A549 (cell line): ENCODE data around the gene GALNT18. TPM values are rescaled to one million over a fixed set of nuclear protein-coding genes. Genes with fewer than 3 reads are reported as not detected.

Experiments used
- ATAC-seq, 2 experiments: fragments of 200-7000 bp in 1 of 2; fragments of >200 bp in 1 of 2; cut with Nextera tagmentation in 1 of 2; cut with Tn5 transposase in 1 of 2; 3 replicates each; pipeline versions ENCODE4 v1.8.0 to v1.9.1; 2018 to 2020; ENCODE audit warnings: mild to moderate bottlenecking in 1 of 2, moderate library complexity in 1 of 2
- CTCF ChIA-PET: fragments of 300-600 bp; sonication (Branson Sonifier 250); formaldehyde crosslinking; extraction: SDS; loops from one replicate; lab custom pipeline; 2021; ENCODE audit warnings: antibody characterized with exemption, inconsistent platforms; lab: Yijun Ruan, JAX
- POLR2A ChIA-PET: fragments of 350-600 bp; formaldehyde crosslinking; extraction: SDS; loops from one replicate; lab custom pipeline; 2021; ENCODE audit warnings: antibody characterized with exemption, inconsistent platforms; lab: Yijun Ruan, JAX
- DNase-seq, 2 experiments: peaks; one replicate each; pipeline versions ENCODE4 v3.0.0 to v3.0.0-alpha.2; 2011 to 2016; ENCODE audit warnings: low read depth in 1 of 2, low spot score in 1 of 2
- FAIRE-seq: peaks from 2 replicates; lab custom pipeline; 2011; peaks lifted over from hg19 to GRCh38; lab: Jason Lieb, UNC
- H3K27ac ChIP-seq, 2 experiments: fragments of >200 bp; sonication (Bioruptor Twin); formaldehyde crosslinking; 3 replicates each; pipeline ENCODE4 v1.5.1; 2016 to 2017
- H3K4me1 ChIP-seq: fragments of >200 bp; sonication (Bioruptor Twin); formaldehyde crosslinking; 3 replicates; pipeline ENCODE4 v1.6.1; 2016
- H3K4me2 ChIP-seq: fragments of >200 bp; sonication (Bioruptor Twin); formaldehyde crosslinking; 3 replicates; pipeline ENCODE4 v1.6.1; 2016
- H3K4me3 ChIP-seq: fragments of >200 bp; sonication (Bioruptor Twin); formaldehyde crosslinking; 3 replicates; pipeline ENCODE4 v1.5.1; 2016
- H3K9me3 ChIP-seq: fragments of >200 bp; sonication (Bioruptor Twin); formaldehyde crosslinking; 3 replicates; pipeline ENCODE4 v1.6.1; 2016
- CBX8 ChIP-seq: fragments of 200-600 bp; sonication (generic); IDR thresholded peaks from 2 replicates; pipeline ENCODE4 v1.6.1; 2016
- CEBPB ChIP-seq, 2 experiments: fragments of >200 bp in 1 of 2; sonication (Bioruptor Twin) in 1 of 2; formaldehyde crosslinking in 1 of 2; IDR thresholded peaks; 2 replicates each; pipeline ENCODE4 v1.6.1; 2012 to 2016
- CHD2 ChIP-seq: fragments of 150-350 bp; IDR thresholded peaks from 2 replicates; pipeline ENCODE4 v1.6.1; 2014; ENCODE audit warnings: low read length; ENCODE audit not compliant: partially characterized antibody
- CHD4 ChIP-seq: fragments of 200-600 bp; sonication (generic); IDR thresholded peaks from 2 replicates; pipeline ENCODE4 v1.6.1; 2016; ENCODE audit warnings: antibody characterized with exemption, mild to moderate bottlenecking, borderline replicate concordance
- E2F6 ChIP-seq: IDR thresholded peaks from 2 replicates; pipeline ENCODE4 v1.6.1; 2012; ENCODE audit warnings: low read depth, borderline replicate concordance
- FOXS1 ChIP-seq: fragments of 250-450 bp; sonication (Bioruptor Pico); IDR thresholded peaks from 2 replicates; pipeline ENCODE4 v1.5.0; 2020; ENCODE audit warnings: mild to moderate bottlenecking, moderate library complexity
- HDAC2 ChIP-seq: fragments of 200-600 bp; sonication (generic); IDR thresholded peaks from 2 replicates; pipeline ENCODE4 v1.6.1; 2016
- HES2 ChIP-seq: fragments of >200 bp; sonication (Bioruptor Twin); formaldehyde crosslinking; IDR thresholded peaks from 2 replicates; pipeline ENCODE4 v1.6.1; 2016
- HEYL ChIP-seq: fragments of 250-450 bp; sonication (Bioruptor Pico); IDR thresholded peaks from 2 replicates; pipeline ENCODE4 v1.8.0; 2021; ENCODE audit warnings: mild to moderate bottlenecking, moderate library complexity
- HOXB13 ChIP-seq: fragments of 250-450 bp; sonication (Bioruptor Pico); IDR thresholded peaks from 2 replicates; pipeline ENCODE4 v1.5.0; 2020; ENCODE audit warnings: low read depth, mild to moderate bottlenecking, moderate library complexity
- KDM1A ChIP-seq: fragments of 200-600 bp; sonication (generic); IDR thresholded peaks from 2 replicates; pipeline ENCODE4 v1.6.1; 2016; ENCODE audit warnings: low read depth, mild to moderate bottlenecking
- MAFK ChIP-seq: fragments of 450-650 bp; IDR thresholded peaks from 2 replicates; pipeline ENCODE4 v1.6.1; 2014; ENCODE audit not compliant: partially characterized antibody
- MYC ChIP-seq: IDR thresholded peaks from 2 replicates; pipeline ENCODE4 v1.6.1; 2012; ENCODE audit warnings: mild to moderate bottlenecking, inconsistent platforms, low read length, improper control_type of control experiment, borderline replicate concordance
- POLR2A ChIP-seq: IDR thresholded peaks from 2 replicates; pipeline ENCODE4 v1.6.1; 2012; ENCODE audit warnings: mild to moderate bottlenecking, low read length
- RAD21 ChIP-seq, 2 experiments: fragments of >200 bp in 1 of 2; sonication (Bioruptor Twin) in 1 of 2; formaldehyde crosslinking in 1 of 2; IDR thresholded peaks in 1 of 2; conservative IDR thresholded peaks in 1 of 2; 2 replicates in 1 of 2; 3 replicates in 1 of 2; pipeline ENCODE4 v1.6.1; 2012 to 2018; ENCODE audit warnings: inconsistent platforms in 1 of 2
- RARB ChIP-seq: fragments of 250-450 bp; sonication (Bioruptor Pico); IDR thresholded peaks from 2 replicates; pipeline ENCODE4 v1.8.0; 2021; ENCODE audit warnings: mild to moderate bottlenecking, moderate library complexity
- REST ChIP-seq: fragments of 200-600 bp; sonication (generic); IDR thresholded peaks from 2 replicates; pipeline ENCODE4 v1.6.1; 2016; ENCODE audit warnings: antibody characterized with exemption, mild to moderate bottlenecking, moderate library complexity
- RNF2 ChIP-seq: fragments of 200-600 bp; sonication (generic); IDR thresholded peaks from 2 replicates; pipeline ENCODE4 v1.6.1; 2016; ENCODE audit warnings: low read depth, mild to moderate bottlenecking, antibody characterized with exemption, moderate library complexity, borderline replicate concordance
- SREBF2 ChIP-seq: fragments of 450-650 bp; IDR thresholded peaks from 2 replicates; pipeline ENCODE4 v1.6.1; 2014; ENCODE audit warnings: mild to moderate bottlenecking, moderate library complexity
- TFCP2L1 ChIP-seq: fragments of 250-450 bp; sonication (Bioruptor Pico); IDR thresholded peaks from 2 replicates; pipeline ENCODE4 v1.5.0; 2021; ENCODE audit warnings: mild to moderate bottlenecking
- ZFP36 ChIP-seq: fragments of 450-650 bp; IDR thresholded peaks from 2 replicates; pipeline ENCODE4 v1.6.1; 2014; ENCODE audit warnings: borderline replicate concordance; ENCODE audit not compliant: partially characterized antibody
- ZSCAN20 ChIP-seq: fragments of 250-450 bp; sonication (Bioruptor Pico); IDR thresholded peaks from 2 replicates; pipeline ENCODE4 v1.8.0; 2022; ENCODE audit warnings: mild to moderate bottlenecking, moderate library complexity
- WGBS: methylation state at CpG from one replicate; pipeline ENCODE4 v1.1.6; 2017; ENCODE audit errors: missing lambda C conversion rate; 5-methylcytosine and 5-hydroxymethylcytosine counted together
- polyA plus RNA-seq, 4 experiments: library from polyadenylated mRNA; depleted of rRNA in 3 of 4; stranded (reverse); fragments of >200 nt; fragmentation: RNase III in 1 of 4; extraction: RNeasy Plus Mini Kit Qiagen cat#74134 plus additional on column Dnase treatment in 1 of 4; gene quantifications; 2 replicates in 3 of 4; 3 replicates in 1 of 4; pipeline ENCODE4 v1.2.3, GENCODE V29; 2011 to 2017

GALNT18 gene
- polyA plus RNA-seq, 2 of the 4 experiments (the other 2 are of a cell fraction) = 6.7 to 16.1 TPM

GRCh38 chr11:11421509-11421908 lies 200.3 kb downstream of the GALNT18 start:
- no peak for FAIRE-seq
- Histone ChIP-seq H3K9me3 (no peaks in the 10 kb centered on the region), H3K27ac (no peak overlapping the region), H3K4me1 (peaks cover 21% of the 10 kb centered on the region), H3K4me3 (no peak overlapping the region), H3K4me2 (no peak overlapping the region)
- POLR2A ChIA-PET = no interaction called here
- no peak for DNase-seq
- CTCF ChIA-PET = interaction anchor here (0.8 kb wide), 1 partner anchor 200 kb away, joined by 3 read pairs; the partner anchor contains the start of gene GALNT18
- 64% methylated on average over 2 of the region's 2 CpGs for WGBS
- no peak for TF ChIP-seq RAD21 (conservative IDR thresholded peaks at IDR 0.05 in 1 of 2, IDR thresholded peaks at IDR 0.05 in 1 of 2)
- TF ChIP-seq MYC = no peak
- no peak for TF ChIP-seq ZFP36
- TF ChIP-seq MAFK = no peak
- no peak for TF ChIP-seq FOXS1 (CRISPR knock-in tag)
- TF ChIP-seq CBX8 = no peak
- TF ChIP-seq ZSCAN20 (CRISPR knock-in tag) = no peak
- TF ChIP-seq E2F6 = no peak
- TF ChIP-seq SREBF2 = no peak
- TF ChIP-seq KDM1A = no peak
- TF ChIP-seq CHD4 = no peak
- TF ChIP-seq CHD2 = no peak
- no peak for TF ChIP-seq TFCP2L1 (CRISPR knock-in tag)
- no peak for TF ChIP-seq HDAC2
- no peak for ATAC-seq

GRCh38 chr11:11420899-11421285 lies 200.9 kb downstream of the GALNT18 start:
- TF ChIP-seq HOXB13 (CRISPR knock-in tag) = no peak
- no peak for TF ChIP-seq E2F6
- no peak for TF ChIP-seq REST
- no peak for TF ChIP-seq CEBPB (IDR thresholded peaks at IDR 0.05)
- no peak for TF ChIP-seq HEYL (CRISPR knock-in tag)
- no peak for TF ChIP-seq RAD21 (conservative IDR thresholded peaks at IDR 0.05 in 1 of 2, IDR thresholded peaks at IDR 0.05 in 1 of 2)
- TF ChIP-seq RNF2 = no peak
- TF ChIP-seq HES2 = no peak
- TF ChIP-seq RARB (CRISPR knock-in tag) = no peak
- no peak for TF ChIP-seq POLR2A
- CTCF ChIA-PET = interaction anchor here (0.8 to 1.1 kb wide), 2 partner anchors 12 to 201 kb away, joined by 3 read pairs; partner anchors contain the start of gene GALNT18

More at GRCh38 chr11:11420899-11421285, 200.9 kb downstream of the GALNT18 start:
- Histone ChIP-seq H3K9me3 (no peaks in the 10 kb centered on the region), H3K4me2 (no peak overlapping the region), H3K4me1 (peaks cover 19% of the 10 kb centered on the region), H3K4me3 (no peak overlapping the region), H3K27ac (no peak overlapping the region)
- no peak for ATAC-seq
- DNase-seq = no peak
- POLR2A ChIA-PET = no interaction called here
- WGBS = 85% methylated on average over 5 of the region's 5 CpGs
- FAIRE-seq = no peak
